ENCODE data around the gene WDFY4. TPM values are rescaled to one million over a fixed set of nuclear protein-coding genes. Genes with fewer than 3 reads are reported as not detected.

The WDFY4 gene
- total RNA-seq, 1 donor from 2014 or later, result not detected

- Mint-ChIP-seq H3K4me1 (peaks cover 23% of the 10 kb centered on the region), H3K36me3 (peaks cover 2% of the 10 kb centered on the region), H3K9me3 (no peaks in the 10 kb centered on the region), H3K4me3 (no peak overlapping the region), H3K27ac (no peak overlapping the region), H3K27me3 (ENCODE audit: insufficient read depth, low read depth) (peaks cover 2% of the 10 kb centered on the region)
- Histone ChIP-seq H3K36me3 (no peaks in the 10 kb centered on the region), H3K27me3 (no peaks in the 10 kb centered on the region), H4K20me1 (ENCODE audit: low read depth) (no peaks in the 10 kb centered on the region), H2AFZ (replicated peaks) (no peak overlapping the region), H3K4me1 (no peaks in the 10 kb centered on the region), H3K27ac (no peak overlapping the region), H3K9ac (no peak overlapping the region), H3K79me2 (ENCODE audit: low read depth) (no peaks in the 10 kb centered on the region), H3F3A (ENCODE audit: low read depth) (no peaks in the 10 kb centered on the region), H3K9me3 (ENCODE audit: low read depth) (no peaks in the 10 kb centered on the region), H3K4me2 (no peak overlapping the region), H3K4me3 (no peak overlapping the region)
- TF ChIP-seq, protein P1, sequence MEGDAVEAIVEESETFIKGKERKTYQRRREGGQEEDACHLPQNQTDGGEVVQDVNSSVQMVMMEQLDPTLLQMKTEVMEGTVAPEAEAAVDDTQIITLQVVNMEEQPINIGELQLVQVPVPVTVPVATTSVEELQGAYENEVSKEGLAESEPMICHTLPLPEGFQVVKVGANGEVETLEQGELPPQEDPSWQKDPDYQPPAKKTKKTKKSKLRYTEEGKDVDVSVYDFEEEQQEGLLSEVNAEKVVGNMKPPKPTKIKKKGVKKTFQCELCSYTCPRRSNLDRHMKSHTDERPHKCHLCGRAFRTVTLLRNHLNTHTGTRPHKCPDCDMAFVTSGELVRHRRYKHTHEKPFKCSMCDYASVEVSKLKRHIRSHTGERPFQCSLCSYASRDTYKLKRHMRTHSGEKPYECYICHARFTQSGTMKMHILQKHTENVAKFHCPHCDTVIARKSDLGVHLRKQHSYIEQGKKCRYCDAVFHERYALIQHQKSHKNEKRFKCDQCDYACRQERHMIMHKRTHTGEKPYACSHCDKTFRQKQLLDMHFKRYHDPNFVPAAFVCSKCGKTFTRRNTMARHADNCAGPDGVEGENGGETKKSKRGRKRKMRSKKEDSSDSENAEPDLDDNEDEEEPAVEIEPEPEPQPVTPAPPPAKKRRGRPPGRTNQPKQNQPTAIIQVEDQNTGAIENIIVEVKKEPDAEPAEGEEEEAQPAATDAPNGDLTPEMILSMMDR (IDR thresholded peaks at IDR 0.05), result no peak
- TF ChIP-seq EZH2phosphoT487 (IDR thresholded peaks at IDR 0.05) (no peak), EZH2 (IDR thresholded peaks at IDR 0.05) (no peak)
- DNase-seq (ENCODE audit: low spot score), result no peak
Measured at GRCh38 chr10:49005270-49005669, 320.6 kb downstream of the WDFY4 start.

GRCh38 chr10:49007129-49007528 is 322.5 kb downstream of the WDFY4 start:
- no peaks in the 10 kb centered on the region for H3K79me2 ChIP-seq (ENCODE audit: low read depth)
- no peaks in the 10 kb centered on the region for H3K9me3 Mint-ChIP-seq
- H4K20me1 ChIP-seq (ENCODE audit: low read depth), result no peaks in the 10 kb centered on the region
- TF ChIP-seq, protein P1 (IDR thresholded peaks at IDR 0.05), result no peak
- TF ChIP-seq EZH2 (IDR thresholded peaks at IDR 0.05) (no peak), EZH2phosphoT487 (IDR thresholded peaks at IDR 0.05) (no peak)
- H3K4me3 Mint-ChIP-seq, result no peak overlapping the region
- no peaks in the 10 kb centered on the region for H3K4me1 ChIP-seq
- no peaks in the 10 kb centered on the region for H3K9me3 ChIP-seq (ENCODE audit: low read depth)
- H3K4me1 Mint-ChIP-seq, result peaks cover 9% of the 10 kb centered on the region
- no peaks in the 10 kb centered on the region for H3K36me3 ChIP-seq
- peaks cover 2% of the 10 kb centered on the region for H3K27me3 Mint-ChIP-seq (ENCODE audit: insufficient read depth, low read depth)
- no peak overlapping the region for H3K4me2 ChIP-seq
- no peak overlapping the region for H3K9ac ChIP-seq
- no peaks in the 10 kb centered on the region for H3K27me3 ChIP-seq
- H3K27ac ChIP-seq, result no peak overlapping the region
- H3K27ac Mint-ChIP-seq, result no peak overlapping the region
- no peaks in the 10 kb centered on the region for H3F3A ChIP-seq (ENCODE audit: low read depth)
- H3K4me3 ChIP-seq, result no peak overlapping the region
- no peak for DNase-seq (ENCODE audit: low spot score)
- peaks cover 2% of the 10 kb centered on the region for H3K36me3 Mint-ChIP-seq
- no peak overlapping the region for H2AFZ ChIP-seq (replicated peaks)

- Histone ChIP-seq H3K4me2 (no peak overlapping the region), H3K4me3 (no peak overlapping the region), H3K9ac (no peak overlapping the region), H3K9me3 (ENCODE audit: low read depth) (no peaks in the 10 kb centered on the region), H3K4me1 (no peaks in the 10 kb centered on the region), H4K20me1 (ENCODE audit: low read depth) (no peaks in the 10 kb centered on the region), H3K36me3 (no peaks in the 10 kb centered on the region), H3F3A (ENCODE audit: low read depth) (no peaks in the 10 kb centered on the region), H3K27ac (no peak overlapping the region), H2AFZ (replicated peaks) (no peak overlapping the region), H3K79me2 (ENCODE audit: low read depth) (no peaks in the 10 kb centered on the region), H3K27me3 (no peaks in the 10 kb centered on the region)
- no peak for DNase-seq (ENCODE audit: low spot score)
- H3K27ac Mint-ChIP-seq, result no peak overlapping the region
- no peak for TF ChIP-seq EZH2 (IDR thresholded peaks at IDR 0.05)
- TF ChIP-seq EZH2phosphoT487 (IDR thresholded peaks at IDR 0.05), result no peak
- TF ChIP-seq, protein P1 (IDR thresholded peaks at IDR 0.05), result no peak
- peaks cover 2% of the 10 kb centered on the region for H3K27me3 Mint-ChIP-seq (ENCODE audit: insufficient read depth, low read depth)
- no peak overlapping the region for H3K4me3 Mint-ChIP-seq
- peaks cover 15% of the 10 kb centered on the region for H3K4me1 Mint-ChIP-seq
- H3K9me3 Mint-ChIP-seq, result no peaks in the 10 kb centered on the region
- peaks cover 2% of the 10 kb centered on the region for H3K36me3 Mint-ChIP-seq
Measured at GRCh38 chr10:49008091-49008490, 323.4 kb downstream of the WDFY4 start.
